Measurements from ENCODE around the gene CHRNA4. TPM values are rescaled to one million over a fixed set of nuclear protein-coding genes. Genes with fewer than 3 reads are reported as not detected.

CHRNA4 gene
- total and polyA plus RNA-seq, 2 of the 13 experiments (the other 11 are each of a cell fraction or from before 2014, with no cell fraction given) = not detected

DNA sequence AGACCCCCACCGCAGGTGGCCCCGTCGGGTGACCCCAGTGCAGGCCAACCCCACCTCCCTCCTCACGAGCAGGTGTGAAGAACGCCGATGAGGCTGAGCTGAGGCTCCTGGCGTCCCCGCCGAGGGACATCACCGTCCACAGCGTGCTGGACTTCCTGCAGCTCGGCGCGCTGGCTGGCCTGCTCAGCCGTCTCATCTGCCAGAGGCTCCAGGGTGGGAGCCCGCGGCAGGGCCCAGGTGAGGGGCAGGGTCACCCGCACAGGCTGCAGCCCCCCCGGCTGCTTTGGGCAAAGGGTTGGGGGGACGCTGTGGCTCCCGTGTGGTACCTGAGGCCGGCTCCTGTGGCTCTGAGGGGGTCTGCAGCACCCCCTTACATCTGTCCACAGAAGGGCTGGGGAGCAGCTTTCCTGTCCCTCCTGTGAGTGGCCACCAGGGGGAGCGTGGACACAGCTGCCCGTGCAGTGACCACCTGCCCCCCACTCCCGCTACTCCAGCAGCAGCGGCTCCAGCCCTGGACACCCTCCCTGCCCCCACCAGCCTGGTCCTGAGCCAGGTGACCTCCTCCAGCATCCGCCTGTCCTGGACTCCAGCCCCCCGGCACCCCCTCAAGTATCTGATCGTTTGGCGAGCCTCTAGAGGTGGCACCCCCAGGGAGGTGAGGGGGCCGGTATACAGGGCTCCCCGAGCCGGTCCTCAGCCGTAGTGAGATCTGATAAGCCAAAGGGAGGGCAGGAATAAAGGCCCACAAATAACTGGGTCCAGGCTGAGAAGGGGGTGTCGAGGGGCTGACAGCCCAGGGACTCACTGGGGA, 51.7 kb downstream of the CHRNA4 start (continued):
- 0 out of 2 replicates have a peak, but pooled peaks have one; percentile 3 for TF ChIP-seq HIVEP1 (CRISPR knock-in tag; IDR thresholded peaks at IDR 0.05)
- 0 out of 2 replicates have a peak, but pooled peaks have one; percentile 62 for TF ChIP-seq ZNF607 (CRISPR knock-in tag; IDR thresholded peaks at IDR 0.05; ENCODE audit: borderline replicate concordance)
- TF ChIP-seq NONO (IDR thresholded peaks at IDR 0.05) = no peak
- TF ChIP-seq NONO (CRISPR knock-in tag; conservative IDR thresholded peaks at IDR 0.05) = no peak
- no peak for TF ChIP-seq ELF1 (CRISPR knock-in tag; IDR thresholded peaks at IDR 0.05)
- no peak for TF ChIP-seq MAZ (IDR thresholded peaks at IDR 0.05; ENCODE audit: borderline replicate concordance, low read depth, low read length)
- TF ChIP-seq MAZ (CRISPR knock-in tag; IDR thresholded peaks at IDR 0.05; ENCODE audit: low read depth) = peak; percentile 48; the same call in 1 of the 2 replicates
- TF ChIP-seq ZNF33B (CRISPR knock-in tag; IDR thresholded peaks at IDR 0.05) = no peak
- TF ChIP-seq ZC3H13 (CRISPR knock-in tag; IDR thresholded peaks at IDR 0.05) = no peak
- TF ChIP-seq ZBTB3 (CRISPR knock-in tag; IDR thresholded peaks at IDR 0.05; ENCODE audit: borderline replicate concordance, low read depth) = no peak
- no peak for TF ChIP-seq ZNF749 (CRISPR knock-in tag; IDR thresholded peaks at IDR 0.05; ENCODE audit: borderline replicate concordance)
- TF ChIP-seq, protein P1, sequence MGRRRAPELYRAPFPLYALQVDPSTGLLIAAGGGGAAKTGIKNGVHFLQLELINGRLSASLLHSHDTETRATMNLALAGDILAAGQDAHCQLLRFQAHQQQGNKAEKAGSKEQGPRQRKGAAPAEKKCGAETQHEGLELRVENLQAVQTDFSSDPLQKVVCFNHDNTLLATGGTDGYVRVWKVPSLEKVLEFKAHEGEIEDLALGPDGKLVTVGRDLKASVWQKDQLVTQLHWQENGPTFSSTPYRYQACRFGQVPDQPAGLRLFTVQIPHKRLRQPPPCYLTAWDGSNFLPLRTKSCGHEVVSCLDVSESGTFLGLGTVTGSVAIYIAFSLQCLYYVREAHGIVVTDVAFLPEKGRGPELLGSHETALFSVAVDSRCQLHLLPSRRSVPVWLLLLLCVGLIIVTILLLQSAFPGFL (CRISPR knock-in tag; IDR thresholded peaks at IDR 0.05) = no peak
- TF ChIP-seq, protein P2, sequence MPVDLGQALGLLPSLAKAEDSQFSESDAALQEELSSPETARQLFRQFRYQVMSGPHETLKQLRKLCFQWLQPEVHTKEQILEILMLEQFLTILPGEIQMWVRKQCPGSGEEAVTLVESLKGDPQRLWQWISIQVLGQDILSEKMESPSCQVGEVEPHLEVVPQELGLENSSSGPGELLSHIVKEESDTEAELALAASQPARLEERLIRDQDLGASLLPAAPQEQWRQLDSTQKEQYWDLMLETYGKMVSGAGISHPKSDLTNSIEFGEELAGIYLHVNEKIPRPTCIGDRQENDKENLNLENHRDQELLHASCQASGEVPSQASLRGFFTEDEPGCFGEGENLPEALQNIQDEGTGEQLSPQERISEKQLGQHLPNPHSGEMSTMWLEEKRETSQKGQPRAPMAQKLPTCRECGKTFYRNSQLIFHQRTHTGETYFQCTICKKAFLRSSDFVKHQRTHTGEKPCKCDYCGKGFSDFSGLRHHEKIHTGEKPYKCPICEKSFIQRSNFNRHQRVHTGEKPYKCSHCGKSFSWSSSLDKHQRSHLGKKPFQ (CRISPR knock-in tag; IDR thresholded peaks at IDR 0.05; ENCODE audit: insufficient replicate concordance) = no peak
- 0 out of 2 replicates have a peak, but pooled peaks have one; percentile 35 for TF ChIP-seq ZNF772 (CRISPR knock-in tag; IDR thresholded peaks at IDR 0.05)
- no peak for TF ChIP-seq ZNF879 (CRISPR knock-in tag; IDR thresholded peaks at IDR 0.05)
- no peak for TF ChIP-seq ZNF343 (CRISPR knock-in tag; IDR thresholded peaks at IDR 0.05)
- TF ChIP-seq, protein P3, sequence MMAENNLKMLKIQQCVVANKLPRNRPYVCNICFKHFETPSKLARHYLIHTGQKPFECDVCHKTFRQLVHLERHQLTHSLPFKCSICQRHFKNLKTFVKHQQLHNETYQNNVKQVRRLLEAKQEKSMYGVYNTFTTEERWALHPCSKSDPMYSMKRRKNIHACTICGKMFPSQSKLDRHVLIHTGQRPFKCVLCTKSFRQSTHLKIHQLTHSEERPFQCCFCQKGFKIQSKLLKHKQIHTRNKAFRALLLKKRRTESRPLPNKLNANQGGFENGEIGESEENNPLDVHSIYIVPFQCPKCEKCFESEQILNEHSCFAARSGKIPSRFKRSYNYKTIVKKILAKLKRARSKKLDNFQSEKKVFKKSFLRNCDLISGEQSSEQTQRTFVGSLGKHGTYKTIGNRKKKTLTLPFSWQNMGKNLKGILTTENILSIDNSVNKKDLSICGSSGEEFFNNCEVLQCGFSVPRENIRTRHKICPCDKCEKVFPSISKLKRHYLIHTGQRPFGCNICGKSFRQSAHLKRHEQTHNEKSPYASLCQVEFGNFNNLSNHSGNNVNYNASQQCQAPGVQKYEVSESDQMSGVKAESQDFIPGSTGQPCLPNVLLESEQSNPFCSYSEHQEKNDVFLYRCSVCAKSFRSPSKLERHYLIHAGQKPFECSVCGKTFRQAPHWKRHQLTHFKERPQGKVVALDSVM (CRISPR knock-in tag; IDR thresholded peaks at IDR 0.05) = no peak
- no peak for TF ChIP-seq ZFYVE20 (CRISPR knock-in tag; IDR thresholded peaks at IDR 0.05; ENCODE audit: borderline replicate concordance, low read depth)
- TF ChIP-seq ZNF124 (CRISPR knock-in tag; IDR thresholded peaks at IDR 0.05) = 0 out of 2 replicates have a peak, but pooled peaks have one; percentile 50
- peak; percentile 92 for TF ChIP-seq STAG1 (CRISPR knock-in tag; IDR thresholded peaks at IDR 0.05)
- TF ChIP-seq ZSCAN9 (CRISPR knock-in tag; IDR thresholded peaks at IDR 0.05; ENCODE audit: borderline replicate concordance) = no peak
